A673 (cell line): ENCODE results near the gene TRAPPC12.

ENCODE experiments used
- EZH2 ChIP-seq: fragments of 200-600 bp; sonication (generic); IDR thresholded peaks from 2 replicates; pipeline ENCODE4 v1.6.1; 2017; ENCODE audit warnings: borderline replicate concordance, low read depth, mild to moderate bottlenecking, mixed read lengths, antibody characterized with exemption, low read length; ENCODE audit not compliant: poor library complexity, severe bottlenecking
- TF ChIP-seq, protein P1 (sequence below): fragments of 300-800, 200-600 bp; sonication (generic); conservative IDR thresholded peaks from 2 replicates; pipeline ENCODE4 v1.5.1; 2017; ENCODE audit warnings: low read depth, mild to moderate bottlenecking, antibody characterized with exemption, low read length, moderate library complexity, mixed read lengths

DNA sequence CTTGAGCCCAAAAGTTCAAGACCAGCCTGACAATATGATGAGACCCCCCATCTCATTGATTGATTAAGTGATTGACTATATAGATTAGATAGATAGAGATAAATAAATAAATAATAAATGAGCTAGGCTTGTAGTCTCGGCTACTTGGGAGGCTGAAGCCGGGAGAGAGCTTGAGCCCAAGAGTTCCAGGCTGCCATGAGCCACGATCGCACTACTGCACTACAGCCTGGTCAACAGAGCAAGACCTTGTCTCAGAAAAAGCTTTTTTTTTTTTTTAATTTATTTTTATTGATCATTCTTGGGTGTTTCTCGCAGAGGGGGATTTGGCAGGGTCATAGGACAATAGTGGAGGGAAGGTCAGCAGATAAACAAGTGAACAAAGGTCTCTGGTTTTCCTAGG lies 14.3 kb upstream of the TRAPPC12 start:
- TF ChIP-seq, protein P1, sequence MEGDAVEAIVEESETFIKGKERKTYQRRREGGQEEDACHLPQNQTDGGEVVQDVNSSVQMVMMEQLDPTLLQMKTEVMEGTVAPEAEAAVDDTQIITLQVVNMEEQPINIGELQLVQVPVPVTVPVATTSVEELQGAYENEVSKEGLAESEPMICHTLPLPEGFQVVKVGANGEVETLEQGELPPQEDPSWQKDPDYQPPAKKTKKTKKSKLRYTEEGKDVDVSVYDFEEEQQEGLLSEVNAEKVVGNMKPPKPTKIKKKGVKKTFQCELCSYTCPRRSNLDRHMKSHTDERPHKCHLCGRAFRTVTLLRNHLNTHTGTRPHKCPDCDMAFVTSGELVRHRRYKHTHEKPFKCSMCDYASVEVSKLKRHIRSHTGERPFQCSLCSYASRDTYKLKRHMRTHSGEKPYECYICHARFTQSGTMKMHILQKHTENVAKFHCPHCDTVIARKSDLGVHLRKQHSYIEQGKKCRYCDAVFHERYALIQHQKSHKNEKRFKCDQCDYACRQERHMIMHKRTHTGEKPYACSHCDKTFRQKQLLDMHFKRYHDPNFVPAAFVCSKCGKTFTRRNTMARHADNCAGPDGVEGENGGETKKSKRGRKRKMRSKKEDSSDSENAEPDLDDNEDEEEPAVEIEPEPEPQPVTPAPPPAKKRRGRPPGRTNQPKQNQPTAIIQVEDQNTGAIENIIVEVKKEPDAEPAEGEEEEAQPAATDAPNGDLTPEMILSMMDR: no peak
- TF ChIP-seq EZH2: no peak
